ENCODE measurements around the gene RAB11FIP5.

Gene RAB11FIP5

GRCh38 chr2:73082523-73083410 lies 30.0 kb downstream of the RAB11FIP5 start:
- no peak for DNase-seq

GRCh38 chr2:73081181-73081671 lies 31.5 kb downstream of the RAB11FIP5 start:
- DNase-seq, result no peak

GRCh38 chr2:73080321-73081131 lies 32.2 kb downstream of the RAB11FIP5 start:
- DNase-seq, result no peak

GRCh38 chr2:73079636-73080035 lies 33.1 kb downstream of the RAB11FIP5 start:
- no peak for DNase-seq

GRCh38 chr2:73078457-73079411 lies 34.0 kb downstream of the RAB11FIP5 start:
- no peak for DNase-seq

GRCh38 chr2:73077424-73077795 lies 35.3 kb downstream of the RAB11FIP5 start:
- no peak for DNase-seq

- no peak for DNase-seq
These were observed 35.9 kb downstream of the RAB11FIP5 start for GRCh38 chr2:73076701-73077423.

- DNase-seq, result no peak
These were observed 37.0 kb downstream of the RAB11FIP5 start for GRCh38 chr2:73075477-73076373.

GRCh38 chr2:73074110-73075069 lies 38.4 kb downstream of the RAB11FIP5 start:
- no peak for DNase-seq

- DNase-seq, result no peak
These were observed 40.3 kb downstream of the RAB11FIP5 start for GRCh38 chr2:73072416-73072815.

GRCh38 chr2:73072129-73072395 lies 40.7 kb downstream of the RAB11FIP5 start:
- no peak for DNase-seq

GRCh38 chr2:73071360-73072128 lies 41.2 kb downstream of the RAB11FIP5 start, which contains the start of gene SFXN5:
Gene SFXN5, minus strand, starts transcription at chr2:73071712. Its CDS starts 7 bp downstream, at chr2:73071705.
- DNase-seq, result peak; percentile 97

- peak; percentile 61 for DNase-seq
These were observed 41.9 kb downstream of the RAB11FIP5 start for GRCh38 chr2:73070643-73071359.

- DNase-seq, result no peak
These were observed 42.7 kb downstream of the RAB11FIP5 start for GRCh38 chr2:73069855-73070642.

- DNase-seq, result no peak
These were observed 43.5 kb downstream of the RAB11FIP5 start for GRCh38 chr2:73069041-73069854.

GRCh38 chr2:73068147-73068546 lies 44.6 kb downstream of the RAB11FIP5 start:
- no peak for DNase-seq

Data from RPMI8226 (cell line).